Activated CD8-positive, alpha-beta memory T cell treated with anti-CD3 and anti-CD28 coated beads for 1 hour (primary cell): ENCODE measurements around the gene TBC1D9B.

Experiments
- DNase-seq, 2 donors: peaks; one replicate each; pipeline ENCODE4 v3.0.0-alpha.2; 2020; ENCODE audit warnings: low read depth in 1 of 2; ENCODE audit errors: extremely low read depth in 1 of 2

TBC1D9B gene

DNA sequence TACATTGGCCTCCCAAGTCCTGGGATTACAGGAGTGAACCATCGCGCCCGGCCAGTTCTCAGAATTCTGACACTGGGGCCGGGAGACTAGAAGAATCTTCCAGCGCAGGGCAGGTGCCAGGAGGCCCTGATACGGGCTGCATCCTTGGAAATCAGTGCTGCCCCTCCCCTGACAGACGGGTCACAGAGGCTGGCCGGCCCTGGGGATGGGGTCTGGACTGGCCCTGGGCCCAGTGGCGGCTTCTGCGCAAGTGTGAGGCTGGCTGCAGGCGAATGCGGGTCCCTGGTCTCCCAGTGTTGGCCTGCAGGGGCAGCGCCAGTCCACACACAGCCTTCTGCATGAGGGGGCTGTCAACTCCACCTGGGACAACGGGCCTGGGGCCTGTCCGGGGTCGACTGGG, 831 bp upstream of the TBC1D9B start:
- no peak for DNase-seq

GRCh38 chr5:179906795-179907555, 722 bp downstream of the TBC1D9B start:
- no peak for DNase-seq

GRCh38 chr5:179906294-179906794, 1.4 kb downstream of the TBC1D9B start:
- no peak for DNase-seq

DNA sequence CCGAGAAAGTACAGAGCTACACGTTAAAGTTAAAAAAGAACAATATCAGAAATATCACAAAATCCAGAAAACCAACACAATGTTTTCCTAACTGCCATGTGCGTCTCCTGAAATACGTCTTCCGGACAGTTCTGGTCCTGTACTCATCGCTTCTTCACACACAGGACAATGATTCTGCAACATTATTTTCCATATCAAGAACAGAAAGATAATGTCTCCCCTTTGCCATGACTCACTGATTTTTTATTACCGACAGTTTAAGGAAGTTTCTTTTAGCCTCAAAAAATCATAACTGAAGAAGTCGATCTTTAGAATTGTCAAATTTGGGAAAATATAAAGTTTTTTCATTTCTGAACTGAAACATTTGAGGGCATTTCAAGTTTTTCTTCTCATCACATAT, 2.5 kb downstream of the TBC1D9B start:
- DNase-seq = no peak

DNA sequence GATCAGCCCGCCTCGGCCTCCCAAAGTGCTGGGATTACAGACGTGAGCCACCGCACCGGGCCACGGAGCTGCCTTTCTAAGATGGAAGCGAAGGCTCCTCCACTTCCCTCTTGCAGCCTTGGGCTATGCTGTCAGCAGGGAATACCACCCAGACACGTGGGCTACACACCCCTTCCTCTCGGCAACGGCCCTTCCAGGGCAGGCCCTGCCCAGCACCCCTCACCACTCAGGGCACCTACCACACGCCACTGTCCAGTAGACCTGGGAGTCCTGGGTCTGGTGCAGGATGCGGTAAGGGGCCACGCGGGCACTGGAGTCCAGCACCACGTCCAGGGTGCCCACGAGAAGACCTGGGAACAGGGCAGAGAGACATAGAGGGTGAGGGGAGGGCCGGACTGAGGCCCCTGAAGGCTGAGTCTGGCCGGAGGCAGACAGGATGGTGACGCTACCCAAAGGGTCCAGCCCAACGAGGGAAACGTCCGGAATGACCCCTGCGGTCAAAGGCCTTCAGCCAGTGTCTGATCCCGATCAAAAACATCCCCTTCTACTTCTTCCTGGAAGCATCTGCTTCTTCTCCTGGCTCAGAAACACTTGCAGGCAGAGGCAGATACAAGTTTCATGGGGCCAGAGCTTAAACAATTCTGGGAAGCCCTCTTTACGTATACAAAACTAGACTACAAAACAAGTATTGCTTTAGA, 3.1 kb downstream of the TBC1D9B start:
- no peak for DNase-seq

DNA sequence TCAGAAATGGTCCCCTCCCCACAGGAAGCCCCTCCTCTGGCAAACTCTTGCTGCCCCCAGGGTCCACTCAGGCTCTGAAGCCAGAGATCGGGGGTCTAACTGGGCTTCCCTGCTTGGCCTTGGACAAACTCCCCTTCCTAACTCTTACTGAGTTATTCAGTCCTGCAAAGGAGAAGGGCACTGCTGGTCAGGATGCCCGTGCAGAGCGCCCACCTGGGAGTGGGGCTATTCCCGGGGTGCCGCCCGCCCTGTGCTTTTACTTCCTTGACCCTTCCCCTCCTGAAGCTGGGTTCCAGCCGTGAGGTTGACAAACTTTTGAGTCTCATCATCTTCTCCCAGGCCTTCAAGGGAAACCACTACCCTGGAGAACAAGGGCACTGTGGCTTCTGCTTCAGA, 4.9 kb downstream of the TBC1D9B start:
- no peak for DNase-seq

DNA sequence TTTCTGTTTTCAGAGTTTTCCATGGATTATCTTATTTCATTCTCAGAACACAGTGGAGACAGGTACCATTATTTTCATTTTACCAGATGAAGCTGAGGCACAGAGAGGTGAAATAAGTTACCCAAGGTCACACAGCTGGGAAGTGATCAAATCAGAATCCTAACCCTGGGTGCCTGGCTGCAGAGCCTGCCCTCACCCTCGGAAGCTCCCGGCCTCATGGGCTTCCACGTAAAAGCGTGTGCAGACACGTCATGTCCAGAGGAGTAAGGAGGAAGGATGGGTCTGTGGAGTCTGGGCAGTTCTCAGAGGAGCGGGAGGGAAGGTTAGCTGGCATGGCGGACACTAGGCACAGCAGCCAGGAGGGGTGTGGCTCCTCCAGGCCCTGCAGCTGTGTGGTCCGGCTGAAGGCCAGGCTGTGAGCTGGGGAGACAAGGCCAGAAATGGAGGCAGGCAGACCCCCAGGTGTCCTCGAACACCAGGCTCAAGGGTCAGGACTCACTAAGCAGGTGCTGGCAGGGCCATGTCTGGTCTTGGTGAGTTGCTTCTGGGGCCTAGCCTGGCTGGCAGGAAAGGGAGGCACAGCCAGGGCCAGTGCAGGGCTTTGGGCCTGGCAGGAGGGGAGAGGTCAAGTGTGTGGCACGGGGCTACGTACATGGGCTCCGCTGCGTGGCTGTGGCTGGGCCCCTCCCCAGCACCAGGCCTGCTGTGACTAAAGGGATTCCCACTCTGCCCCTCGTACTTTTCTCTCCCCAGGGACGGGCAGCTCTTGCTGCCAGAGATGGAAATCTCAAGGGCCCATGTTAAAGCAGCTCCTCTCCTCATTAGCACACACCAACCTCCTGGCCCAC, 5.6 kb downstream of the TBC1D9B start:
- DNase-seq = no peak

GRCh38 chr5:179901462-179901861, 6.2 kb downstream of the TBC1D9B start:
- DNase-seq = no peak

DNA sequence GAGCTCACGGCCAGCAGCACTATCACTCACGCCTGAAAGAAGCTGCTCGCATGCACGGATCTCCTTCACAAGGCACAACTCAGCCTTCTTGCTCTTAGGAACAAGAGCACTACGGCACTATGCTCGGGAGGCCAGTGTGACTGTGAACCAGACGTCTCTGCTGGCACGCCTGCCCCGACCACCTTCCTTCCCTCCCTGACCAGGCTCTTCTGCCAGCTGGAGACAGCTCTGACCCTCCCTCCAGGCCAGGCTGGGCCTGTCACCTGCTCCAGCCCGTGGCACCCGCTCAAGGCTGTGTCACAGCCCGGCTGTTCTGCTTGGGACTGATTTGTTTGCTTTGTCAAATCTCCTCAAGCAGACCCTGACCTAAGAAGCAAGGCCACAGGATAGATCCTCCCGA, 7.0 kb downstream of the TBC1D9B start:
- DNase-seq = no peak

- no peak for DNase-seq
Measured at GRCh38 chr5:179900206-179900605, 7.5 kb downstream of the TBC1D9B start.

GRCh38 chr5:179895861-179896260, 11.8 kb downstream of the TBC1D9B start:
- no peak for DNase-seq

DNA sequence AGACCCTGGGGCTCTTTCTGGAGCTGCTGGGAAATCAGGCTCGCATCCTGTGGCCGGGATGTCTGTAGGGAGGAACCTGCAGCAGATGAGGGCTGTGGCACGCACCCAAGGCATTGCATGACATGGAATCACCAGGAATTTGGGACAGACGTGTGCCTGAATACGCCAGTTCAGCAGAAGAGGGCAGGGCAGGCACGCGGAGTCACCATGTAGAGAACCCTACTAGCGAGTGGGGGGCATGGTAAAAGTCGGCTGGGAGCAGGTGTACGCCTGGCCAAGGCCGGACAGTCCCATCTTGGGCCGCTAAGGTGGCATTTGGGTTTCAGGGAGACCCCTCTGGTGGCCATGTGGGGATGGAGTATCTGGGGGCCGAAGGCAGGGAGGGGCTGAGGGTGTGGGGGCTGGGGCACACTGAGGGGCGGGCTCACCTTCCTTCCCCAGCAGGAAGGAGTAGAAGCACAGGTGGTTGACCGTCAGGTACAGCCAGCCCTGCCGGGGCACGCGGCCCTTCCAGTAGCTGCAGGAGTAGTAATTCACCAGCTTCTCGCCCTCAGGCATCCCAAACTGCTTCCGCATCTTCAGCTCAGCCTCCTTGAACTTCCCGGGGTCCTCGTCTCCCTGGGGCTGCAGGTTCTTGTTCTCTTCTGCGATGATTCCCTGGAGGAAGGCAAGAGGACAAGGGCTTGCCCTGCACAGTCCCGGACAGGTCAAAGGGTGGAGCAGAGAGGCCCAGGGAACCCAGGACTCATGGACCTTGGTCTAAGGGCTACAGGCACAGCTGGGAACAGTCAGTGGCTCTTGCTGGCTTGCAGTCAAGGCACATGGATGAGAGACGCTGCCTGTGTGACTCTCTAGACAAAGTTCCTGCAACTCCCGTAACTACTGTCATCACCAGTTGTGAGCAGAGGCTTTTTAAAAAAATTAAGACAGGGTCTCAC, 13.5 kb downstream of the TBC1D9B start:
- no peak for DNase-seq

- no peak for DNase-seq
Measured at GRCh38 chr5:179893076-179893957, 14.4 kb downstream of the TBC1D9B start.

- DNase-seq = no peak
Measured at GRCh38 chr5:179892255-179892654, 15.4 kb downstream of the TBC1D9B start.

GRCh38 chr5:179890751-179891682, 16.7 kb downstream of the TBC1D9B start:
- DNase-seq = no peak

DNA sequence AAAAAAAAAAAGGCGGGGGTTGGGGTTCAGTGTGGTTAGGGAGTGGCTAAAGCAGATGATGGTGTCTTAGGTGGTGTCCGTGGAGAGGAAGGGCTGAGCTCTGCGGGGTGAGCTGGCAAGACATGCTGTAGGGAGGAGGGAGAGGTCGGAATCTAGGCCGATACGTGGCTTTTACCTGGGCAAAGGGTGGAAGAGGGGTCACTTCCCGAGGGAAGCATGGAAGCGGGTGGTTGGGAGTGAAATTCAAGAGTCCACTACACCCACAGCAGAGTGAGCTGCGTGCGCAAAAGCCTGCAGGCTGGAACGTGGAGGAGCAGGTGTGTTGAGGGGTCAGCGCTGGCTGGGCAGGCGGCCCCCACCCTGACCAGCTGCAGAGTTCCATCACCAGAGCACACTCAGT, 17.8 kb downstream of the TBC1D9B start:
- no peak for DNase-seq

GRCh38 chr5:179887802-179888201, 19.9 kb downstream of the TBC1D9B start:
- DNase-seq = no peak

- DNase-seq = no peak
Measured at GRCh38 chr5:179887095-179887494, 20.6 kb downstream of the TBC1D9B start.
